Duodenal mucosa (tissue), 2 donors: Measurements from ENCODE around the gene TM9SF1.

Source experiments
- H3K27ac ChIP-seq: one replicate; pipeline ENCODE4 v1.7.0; 2013; ENCODE audit warnings: low read depth, low read length
- H3K27me3 ChIP-seq, 2 donors: one replicate each; pipeline ENCODE4 v1.7.0; 2013; ENCODE audit warnings: low read length in 2 of 2, control low read depth in 1 of 2; ENCODE audit not compliant: insufficient read depth in 2 of 2, control insufficient read depth in 1 of 2
- H3K36me3 ChIP-seq, 2 donors: one replicate each; pipeline ENCODE4 v1.7.0; 2013; ENCODE audit warnings: low read length in 2 of 2, control low read depth in 1 of 2; ENCODE audit not compliant: insufficient read depth in 2 of 2, control insufficient read depth in 1 of 2
- H3K4me1 ChIP-seq, 2 donors: one replicate each; pipeline ENCODE4 v1.7.0; 2013; ENCODE audit warnings: low read length in 2 of 2, control low read depth in 1 of 2; ENCODE audit not compliant: insufficient read depth in 2 of 2, control insufficient read depth in 1 of 2
- H3K4me3 ChIP-seq, 2 donors: one replicate each; pipeline ENCODE4 v1.7.0; 2013; ENCODE audit warnings: low read length in 2 of 2, low read depth in 1 of 2
- H3K9ac ChIP-seq, 2 donors: one replicate each; pipeline ENCODE4 v1.7.0; 2013; ENCODE audit warnings: low read length in 2 of 2, low read depth in 1 of 2
- H3K9me3 ChIP-seq, 2 donors: one replicate each; pipeline ENCODE4 v1.7.0; 2013; ENCODE audit warnings: low read length in 2 of 2, control low read depth in 1 of 2; ENCODE audit not compliant: control insufficient read depth in 1 of 2

The TM9SF1 gene

GRCh38 chr14:24151404-24152080 lies 43.7 kb downstream of the TM9SF1 start:
- H3K27me3 ChIP-seq = no peaks in the 10 kb centered on the region
- peaks cover 11 to 12% of the 10 kb centered on the region in 2 donors for H3K4me1 ChIP-seq
- no peaks in the 10 kb centered on the region for H3K9me3 ChIP-seq
- no peak overlapping the region for H3K27ac ChIP-seq
- peaks cover 40 to 62% of the 10 kb centered on the region in 2 donors for H3K36me3 ChIP-seq
- H3K4me3 ChIP-seq = no peak overlapping the region
- H3K9ac ChIP-seq = no peak overlapping the region

GRCh38 chr14:24150993-24151392 lies 44.2 kb downstream of the TM9SF1 start:
- Histone ChIP-seq H3K4me3 (no peak overlapping the region), H3K9ac (no peak overlapping the region), H3K36me3 (peaks cover 39 to 56% of the 10 kb centered on the region in 2 donors), H3K9me3 (no peaks in the 10 kb centered on the region), H3K27me3 (no peaks in the 10 kb centered on the region), H3K4me1 (peaks cover 11 to 12% of the 10 kb centered on the region in 2 donors), H3K27ac (no peak overlapping the region)

GRCh38 chr14:24150567-24150966 lies 44.7 kb downstream of the TM9SF1 start:
- peaks cover 35 to 52% of the 10 kb centered on the region in 2 donors for H3K36me3 ChIP-seq
- no peak overlapping the region for H3K27ac ChIP-seq

GRCh38 chr14:24150061-24150460 lies 45.2 kb downstream of the TM9SF1 start:
- Histone ChIP-seq H3K9ac (peak overlapping the region in 1 of 2 donors; percentile 16), H3K4me1 (peaks cover 20 to 21% of the 10 kb centered on the region in 2 donors), H3K4me3 (no peak overlapping the region), H3K27ac (no peak overlapping the region), H3K27me3 (no peaks in the 10 kb centered on the region), H3K9me3 (no peaks in the 10 kb centered on the region), H3K36me3 (peaks cover 30 to 47% of the 10 kb centered on the region in 2 donors)

More at GRCh38 chr14:24150567-24150966, 44.7 kb downstream of the TM9SF1 start:
- Histone ChIP-seq H3K27me3 (no peaks in the 10 kb centered on the region), H3K4me1 (peaks cover 15 to 16% of the 10 kb centered on the region in 2 donors), H3K4me3 (no peak overlapping the region), H3K9me3 (no peaks in the 10 kb centered on the region), H3K9ac (no peak overlapping the region)

GRCh38 chr14:24149302-24149969 lies 45.8 kb downstream of the TM9SF1 start:
- H3K36me3 ChIP-seq = peaks cover 31 to 47% of the 10 kb centered on the region in 2 donors
- H3K27ac ChIP-seq = no peak overlapping the region
- H3K4me3 ChIP-seq = no peak overlapping the region
- H3K9me3 ChIP-seq = no peaks in the 10 kb centered on the region
- H3K27me3 ChIP-seq = no peaks in the 10 kb centered on the region
- peak overlapping the region in 1 of 2 donors; percentile 16 for H3K9ac ChIP-seq
- peaks cover 26 to 28% of the 10 kb centered on the region in 2 donors for H3K4me1 ChIP-seq

- peaks cover 41 to 43% of the 10 kb centered on the region in 2 donors for H3K4me1 ChIP-seq
- peak overlapping the region; percentile 77 to 100 for H3K4me3 ChIP-seq
- peak overlapping the region; percentile 84 to 94 for H3K9ac ChIP-seq
- H3K27ac ChIP-seq = peak overlapping the region; percentile 46
- peaks cover 41 to 60% of the 10 kb centered on the region in 2 donors for H3K36me3 ChIP-seq
- no peaks in the 10 kb centered on the region for H3K27me3 ChIP-seq
- H3K9me3 ChIP-seq = no peaks in the 10 kb centered on the region
These were observed 47.3 kb downstream of the TM9SF1 start for GRCh38 chr14:24147761-24148428.

- Histone ChIP-seq H3K4me3 (peak within 1 kb of the TSS; percentile 77 to 100), H3K9me3 (no peaks in the 10 kb centered on the region), H3K27me3 (no peaks in the 10 kb centered on the region), H3K27ac (peak within 1 kb of the TSS; percentile 94), H3K9ac (peak within 1 kb of the TSS; percentile 94 to 95), H3K36me3 (peaks cover 41 to 57% of the 10 kb centered on the region in 2 donors), H3K4me1 (peaks cover 47% of the 10 kb centered on the region in 2 donors)
These were observed 48.1 kb downstream of the TM9SF1 start, which contains the start of gene RNF31 for GRCh38 chr14:24146978-24147760. Gene RNF31, plus strand, starts transcription at chr14:24147498. Its CDS starts 201 bp downstream, at chr14:24147699.

GRCh38 chr14:24146453-24146977 lies 48.7 kb downstream of the TM9SF1 start, which contains the start of gene PSME2:
Gene PSME2, minus strand, starts transcription at chr14:24146610. Its CDS starts 29 bp downstream, at chr14:24146581.
- Histone ChIP-seq H3K27me3 (no peaks in the 10 kb centered on the region), H3K27ac (peak within 1 kb of the TSS; percentile 94), H3K4me3 (peak within 1 kb of the TSS; percentile 77 to 100), H3K9me3 (no peaks in the 10 kb centered on the region), H3K4me1 (peaks cover 47 to 50% of the 10 kb centered on the region in 2 donors), H3K36me3 (peaks cover 35 to 51% of the 10 kb centered on the region in 2 donors), H3K9ac (peak within 1 kb of the TSS; percentile 94 to 95)

- H3K9ac ChIP-seq = peak overlapping the region; percentile 88 to 95
- peak overlapping the region; percentile 77 to 100 for H3K4me3 ChIP-seq
- H3K9me3 ChIP-seq = no peaks in the 10 kb centered on the region
- H3K36me3 ChIP-seq = peaks cover 28 to 44% of the 10 kb centered on the region in 2 donors
- peak overlapping the region; percentile 94 for H3K27ac ChIP-seq
- H3K4me1 ChIP-seq = peaks cover 47 to 50% of the 10 kb centered on the region in 2 donors
- no peaks in the 10 kb centered on the region for H3K27me3 ChIP-seq
These were observed 49.4 kb downstream of the TM9SF1 start for GRCh38 chr14:24145690-24146452.
